Liver (tissue), 9 donors: ENCODE measurements around the gene PALMD. TPM values are rescaled to one million over a fixed set of nuclear protein-coding genes. Genes with fewer than 3 reads are reported as not detected.

Source experiments
- DNase-seq: peaks from one replicate; pipeline ENCODE4 v3.0.0-alpha.2; 2017; ENCODE audit warnings: low spot score
- H3K27ac ChIP-seq, 2 donors: one replicate each; pipeline ENCODE4 v1.7.0; 2013; ENCODE audit warnings: inconsistent platforms in 2 of 2, low read length in 2 of 2, control low read depth in 1 of 2, low read depth in 1 of 2, mild to moderate bottlenecking in 1 of 2
- H3K27me3 ChIP-seq, 4 donors: one replicate each; pipeline versions ENCODE4 v1.6.1 to v1.7.0; 2013; ENCODE audit warnings: low read length in 3 of 4, inconsistent platforms in 1 of 4, mild to moderate bottlenecking in 1 of 4, moderate library complexity in 1 of 4; ENCODE audit not compliant: control insufficient read depth in 4 of 4, insufficient read depth in 4 of 4
- H3K36me3 ChIP-seq, 4 donors: one replicate each; pipeline versions ENCODE4 v1.6.1 to v1.7.0; 2013; ENCODE audit warnings: low read length in 3 of 4, mild to moderate bottlenecking in 3 of 4, low read depth in 1 of 4, moderate library complexity in 1 of 4; ENCODE audit not compliant: control insufficient read depth in 4 of 4, insufficient read depth in 3 of 4
- H3K4me1 ChIP-seq, 4 donors: one replicate each; pipeline versions ENCODE4 v1.6.1 to v1.7.0; 2013; ENCODE audit warnings: low read length in 3 of 4, mild to moderate bottlenecking in 3 of 4, moderate library complexity in 1 of 4; ENCODE audit not compliant: control insufficient read depth in 4 of 4, insufficient read depth in 4 of 4
- H3K4me3 ChIP-seq, 3 donors: one replicate each; pipeline versions ENCODE4 v1.6.1 to v1.7.0; 2013; ENCODE audit warnings: low read length in 3 of 3, control low read depth in 1 of 3, low read depth in 1 of 3, mild to moderate bottlenecking in 1 of 3
- H3K9ac ChIP-seq, 2 donors: one replicate each; pipeline ENCODE4 v1.7.0; 2013; ENCODE audit warnings: low read length in 2 of 2, mild to moderate bottlenecking in 2 of 2, moderate library complexity in 2 of 2, control low read depth in 1 of 2, low read depth in 1 of 2
- H3K9me3 ChIP-seq, 4 donors: one replicate each; pipeline versions ENCODE4 v1.6.1 to v1.7.0; 2013; ENCODE audit warnings: low read length in 3 of 4; ENCODE audit not compliant: control insufficient read depth in 4 of 4
- EGR1 ChIP-seq, 2 donors: IDR thresholded peaks; 2 replicates each; pipeline ENCODE4 v1.6.1; 2016 to 2018; ENCODE audit warnings: antibody characterized with exemption in 2 of 2, low read depth in 2 of 2
- FOXA2 ChIP-seq: IDR thresholded peaks from 2 replicates; pipeline ENCODE4 v1.6.1; 2016; ENCODE audit warnings: antibody characterized with exemption
- GABPA ChIP-seq, 2 donors: IDR thresholded peaks in 1 of 2; conservative IDR thresholded peaks in 1 of 2; 2 replicates each; pipeline ENCODE4 v1.6.1; 2016; ENCODE audit warnings: antibody characterized with exemption in 2 of 2, mild to moderate bottlenecking in 1 of 2, moderate library complexity in 1 of 2
- HNF4A ChIP-seq, 2 donors: conservative IDR thresholded peaks; 2 replicates each; pipeline ENCODE4 v1.6.1; 2016; ENCODE audit warnings: antibody characterized with exemption in 2 of 2, mild to moderate bottlenecking in 2 of 2
- NR2F2 ChIP-seq: IDR thresholded peaks from 2 replicates; pipeline ENCODE4 v1.6.1; 2016; ENCODE audit warnings: antibody characterized with exemption
- RAD21 ChIP-seq, 2 donors: IDR thresholded peaks; 2 replicates each; pipeline ENCODE4 v1.6.1; 2016; ENCODE audit warnings: antibody characterized with exemption in 2 of 2, mild to moderate bottlenecking in 2 of 2
- RXRA ChIP-seq, 2 donors: IDR thresholded peaks; 2 replicates each; pipeline ENCODE4 v1.6.1; 2017 to 2018; ENCODE audit warnings: antibody characterized with exemption in 2 of 2, mild to moderate bottlenecking in 1 of 2
- SP1 ChIP-seq: IDR thresholded peaks from 2 replicates; pipeline ENCODE4 v1.6.1; 2018; ENCODE audit warnings: antibody characterized with exemption, mild to moderate bottlenecking
- TAF1 ChIP-seq: conservative IDR thresholded peaks from 2 replicates; pipeline ENCODE4 v1.6.1; 2016; ENCODE audit warnings: antibody characterized with exemption, mild to moderate bottlenecking
- YY1 ChIP-seq: IDR thresholded peaks from 2 replicates; pipeline ENCODE4 v1.6.1; 2016; ENCODE audit warnings: antibody characterized with exemption, mild to moderate bottlenecking
- WGBS: extraction: QIAGEN DNeasy Blood & Tissue Kit; methylation state at CpG from one replicate; pipeline ENCODE4 v1.1.7; 2013; 5-methylcytosine and 5-hydroxymethylcytosine counted together
- polyA plus RNA-seq, 2 donors: library from polyadenylated mRNA; stranded (reverse) in 1 of 2; unstranded in 1 of 2; fragments of 200-250 nt in 1 of 2; fragments of >200 nt in 1 of 2; fragmentation: Nextera tagmentation in 1 of 2; extraction: Ambion mirVana in 1 of 2; gene quantifications; one replicate each; pipeline versions ENCODE4 v1.2.1 to v1.2.3, GENCODE V29; 2013 to 2015
- total RNA-seq, 2 donors: library from RNA; depleted of rRNA; stranded (reverse); fragments of >200 nt; gene quantifications; one replicate each; pipeline ENCODE4 v1.2.3, GENCODE V29; 2014
- TF ChIP-seq, protein P1 (sequence below): IDR thresholded peaks from 2 replicates; pipeline ENCODE4 v1.6.1; 2016; ENCODE audit warnings: antibody characterized with exemption
- TF ChIP-seq, protein P2 (sequence below): IDR thresholded peaks from 2 replicates; pipeline ENCODE4 v1.6.1; 2016; ENCODE audit warnings: antibody characterized with exemption
- donor health status: healthy.
- donor health status: healthy.
- donor health status: healthy.
- donor health status: healthy.
- donor health status: healthy.

The PALMD gene, protein sequence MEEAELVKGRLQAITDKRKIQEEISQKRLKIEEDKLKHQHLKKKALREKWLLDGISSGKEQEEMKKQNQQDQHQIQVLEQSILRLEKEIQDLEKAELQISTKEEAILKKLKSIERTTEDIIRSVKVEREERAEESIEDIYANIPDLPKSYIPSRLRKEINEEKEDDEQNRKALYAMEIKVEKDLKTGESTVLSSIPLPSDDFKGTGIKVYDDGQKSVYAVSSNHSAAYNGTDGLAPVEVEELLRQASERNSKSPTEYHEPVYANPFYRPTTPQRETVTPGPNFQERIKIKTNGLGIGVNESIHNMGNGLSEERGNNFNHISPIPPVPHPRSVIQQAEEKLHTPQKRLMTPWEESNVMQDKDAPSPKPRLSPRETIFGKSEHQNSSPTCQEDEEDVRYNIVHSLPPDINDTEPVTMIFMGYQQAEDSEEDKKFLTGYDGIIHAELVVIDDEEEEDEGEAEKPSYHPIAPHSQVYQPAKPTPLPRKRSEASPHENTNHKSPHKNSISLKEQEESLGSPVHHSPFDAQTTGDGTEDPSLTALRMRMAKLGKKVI
- total RNA-seq (10 to 100 TPM; 18.3 to 20.6 TPM), polyA plus RNA-seq (10 to 100 TPM in 1 of 2 donors, 1 to 10 TPM in 1; 9.7 to 24.0 TPM)

DNA sequence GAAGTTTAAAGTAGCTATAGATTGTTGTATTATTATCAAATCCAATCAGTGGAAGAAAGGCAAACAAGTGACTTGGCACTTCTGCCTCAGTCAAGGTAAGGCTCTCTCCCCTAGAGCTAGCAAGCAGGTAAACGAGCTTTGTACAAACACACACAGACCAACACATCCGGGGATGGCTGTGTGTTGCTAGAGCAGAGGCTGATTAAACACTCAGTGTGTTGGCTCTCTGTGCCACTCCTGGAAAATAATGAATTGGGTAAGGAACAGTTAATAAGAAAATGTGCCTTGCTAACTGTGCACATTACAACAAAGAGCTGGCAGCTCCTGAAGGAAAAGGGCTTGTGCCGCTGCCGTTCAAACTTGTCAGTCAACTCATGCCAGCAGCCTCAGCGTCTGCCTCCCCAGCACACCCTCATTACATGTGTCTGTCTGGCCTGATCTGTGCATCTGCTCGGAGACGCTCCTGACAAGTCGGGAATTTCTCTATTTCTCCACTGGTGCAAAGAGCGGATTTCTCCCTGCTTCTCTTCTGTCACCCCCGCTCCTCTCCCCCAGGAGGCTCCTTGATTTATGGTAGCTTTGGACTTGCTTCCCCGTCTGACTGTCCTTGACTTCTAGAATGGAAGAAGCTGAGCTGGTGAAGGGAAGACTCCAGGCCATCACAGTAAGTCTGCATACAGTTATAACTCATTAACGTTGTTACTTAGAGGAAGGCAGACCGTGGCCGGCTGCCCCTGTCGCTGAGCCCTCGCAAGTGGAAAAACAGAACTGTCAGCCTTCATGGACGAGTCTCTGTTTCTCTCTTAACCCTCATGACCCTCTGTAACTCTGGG lies at the start of gene PALMD:
PALMD (plus strand) TSS at position 415 of the 833 bp plus-strand sequence; CDS start at position 620, 205 bp downstream.
- Histone ChIP-seq H3K9ac (peak within 1 kb of the TSS; percentile 90 to 93), H3K36me3 (no peaks in the 10 kb centered on the region), H3K27me3 (no peaks in the 10 kb centered on the region), H3K4me1 (peaks cover 2 to 40% (median 24%) of the 10 kb centered on the region in 4 donors), H3K27ac (peak within 1 kb of the TSS; percentile 81 to 86), H3K4me3 (peak within 1 kb of the TSS; percentile 58 to 79 (median 79)), H3K9me3 (no peaks in the 10 kb centered on the region)
- WGBS: 7% methylated on average over 17 of the region's 17 CpGs
- peak; percentile 44 for DNase-seq
- no peak for TF ChIP-seq RXRA (IDR thresholded peaks at IDR 0.05)
- no peak for TF ChIP-seq NR2F2
- TF ChIP-seq HNF4A (conservative IDR thresholded peaks at IDR 0.05): peak in 1 of 2 donors; percentile 12
- TF ChIP-seq GABPA (IDR thresholded peaks at IDR 0.05 in 1 of 2, conservative IDR thresholded peaks at IDR 0.05 in 1 of 2): no peak
- TF ChIP-seq, protein P1, sequence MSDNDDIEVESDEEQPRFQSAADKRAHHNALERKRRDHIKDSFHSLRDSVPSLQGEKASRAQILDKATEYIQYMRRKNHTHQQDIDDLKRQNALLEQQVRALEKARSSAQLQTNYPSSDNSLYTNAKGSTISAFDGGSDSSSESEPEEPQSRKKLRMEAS: no peak
- TF ChIP-seq FOXA2: no peak
- peak; percentile 29 for TF ChIP-seq YY1
- TF ChIP-seq RAD21 (IDR thresholded peaks at IDR 0.05): peak in 1 of 2 donors; percentile 29
- peak; percentile 95 for TF ChIP-seq TAF1
- TF ChIP-seq, protein P2, sequence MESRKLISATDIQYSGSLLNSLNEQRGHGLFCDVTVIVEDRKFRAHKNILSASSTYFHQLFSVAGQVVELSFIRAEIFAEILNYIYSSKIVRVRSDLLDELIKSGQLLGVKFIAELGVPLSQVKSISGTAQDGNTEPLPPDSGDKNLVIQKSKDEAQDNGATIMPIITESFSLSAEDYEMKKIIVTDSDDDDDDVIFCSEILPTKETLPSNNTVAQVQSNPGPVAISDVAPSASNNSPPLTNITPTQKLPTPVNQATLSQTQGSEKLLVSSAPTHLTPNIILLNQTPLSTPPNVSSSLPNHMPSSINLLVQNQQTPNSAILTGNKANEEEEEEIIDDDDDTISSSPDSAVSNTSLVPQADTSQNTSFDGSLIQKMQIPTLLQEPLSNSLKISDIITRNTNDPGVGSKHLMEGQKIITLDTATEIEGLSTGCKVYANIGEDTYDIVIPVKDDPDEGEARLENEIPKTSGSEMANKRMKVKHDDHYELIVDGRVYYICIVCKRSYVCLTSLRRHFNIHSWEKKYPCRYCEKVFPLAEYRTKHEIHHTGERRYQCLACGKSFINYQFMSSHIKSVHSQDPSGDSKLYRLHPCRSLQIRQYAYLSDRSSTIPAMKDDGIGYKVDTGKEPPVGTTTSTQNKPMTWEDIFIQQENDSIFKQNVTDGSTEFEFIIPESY: no peak

DNA sequence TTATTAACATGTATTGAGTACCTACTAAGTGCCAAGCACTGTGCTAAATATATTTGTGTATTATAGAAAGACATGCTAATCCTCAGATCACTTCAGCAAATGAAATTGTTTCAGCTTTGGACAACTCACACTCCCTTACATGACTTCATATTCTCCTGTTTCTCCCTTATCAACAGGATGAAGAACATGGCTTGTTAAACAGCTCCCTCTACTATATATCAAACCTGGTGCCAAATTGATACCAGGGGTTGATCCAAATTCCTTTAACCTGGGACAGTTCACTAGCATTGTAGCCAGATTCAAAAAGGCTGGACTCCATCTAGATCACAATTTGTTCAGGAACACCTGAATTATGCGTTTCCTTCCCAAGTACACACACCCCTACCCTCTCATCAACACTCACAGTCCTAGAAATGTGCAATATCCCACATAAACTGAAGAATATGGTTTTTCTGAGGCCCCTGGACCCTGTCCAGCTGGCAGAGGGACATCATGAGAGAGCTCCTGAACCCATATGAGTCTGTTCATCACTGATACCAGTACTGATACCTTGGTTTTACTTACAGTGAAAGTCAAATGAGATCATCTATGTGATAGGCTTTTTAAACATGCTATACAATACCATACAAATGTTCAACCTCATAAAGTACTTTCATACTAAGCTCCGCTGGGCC lies 47.0 kb upstream of the PALMD start:
- Histone ChIP-seq H3K27ac (no peak overlapping the region), H3K27me3 (no peaks in the 10 kb centered on the region), H3K4me3 (no peak overlapping the region), H3K9ac (no peak overlapping the region), H3K36me3 (no peaks in the 10 kb centered on the region), H3K4me1 (peaks cover 0 to 2% (median under 1%) of the 10 kb centered on the region in 4 donors), H3K9me3 (no peaks in the 10 kb centered on the region)
- DNase-seq: no peak
- WGBS: 96% methylated on average over 2 of the region's 2 CpGs
- no peak for TF ChIP-seq EGR1 (IDR thresholded peaks at IDR 0.05; ENCODE audit: low read depth in 2 of 2)
- no peak for TF ChIP-seq RXRA (IDR thresholded peaks at IDR 0.05)
- TF ChIP-seq SP1: no peak
- TF ChIP-seq HNF4A (conservative IDR thresholded peaks at IDR 0.05): no peak
- TF ChIP-seq FOXA2: no peak
